Activated naive CD8-positive, alpha-beta T cell (primary cell): ENCODE measurements around the gene GFPT2.

Experiments used
- H3K27ac Mint-ChIP-seq: one replicate; pipeline ENCODE4 v1.8.0; 2021; ENCODE audit warnings: mixed read lengths
- H3K27me3 Mint-ChIP-seq: one replicate; pipeline ENCODE4 v1.8.0; 2021; ENCODE audit warnings: mixed read lengths
- H3K36me3 Mint-ChIP-seq: one replicate; pipeline ENCODE4 v1.8.0; 2021; ENCODE audit warnings: mixed read lengths
- H3K4me1 Mint-ChIP-seq: one replicate; pipeline ENCODE4 v1.8.0; 2021; ENCODE audit warnings: low read depth, mixed read lengths
- H3K4me3 Mint-ChIP-seq: one replicate; pipeline ENCODE4 v1.8.0; 2021; ENCODE audit warnings: mild to moderate bottlenecking, mixed read lengths
- H3K9me3 Mint-ChIP-seq: one replicate; pipeline ENCODE4 v1.8.0; 2021; ENCODE audit warnings: low read depth, mixed read lengths

Gene GFPT2

GRCh38 chr5:180353048-180353979 lies at the start of gene GFPT2:
Gene GFPT2, minus strand, starts transcription at chr5:180353336. Its CDS starts 119 bp downstream, at chr5:180353217.
- Mint-ChIP-seq H3K4me1 (peaks cover 7% of the 10 kb centered on the region), H3K9me3 (no peaks in the 10 kb centered on the region), H3K27me3 (peaks cover 18% of the 10 kb centered on the region), H3K36me3 (no peaks in the 10 kb centered on the region), H3K27ac (no peak within 1 kb of the TSS), H3K4me3 (peak within 1 kb of the TSS; percentile 81)

- Mint-ChIP-seq H3K4me3 (no peak overlapping the region), H3K27ac (no peak overlapping the region), H3K4me1 (no peaks in the 10 kb centered on the region), H3K36me3 (no peaks in the 10 kb centered on the region), H3K27me3 (peaks cover 3% of the 10 kb centered on the region), H3K9me3 (no peaks in the 10 kb centered on the region)
Observed at GRCh38 chr5:180402716-180403115, 49.6 kb upstream of the GFPT2 start.

GRCh38 chr5:180401229-180401907 lies 48.2 kb upstream of the GFPT2 start:
- Mint-ChIP-seq H3K27ac (no peak overlapping the region), H3K9me3 (no peaks in the 10 kb centered on the region), H3K27me3 (peaks cover 3% of the 10 kb centered on the region), H3K4me3 (no peak overlapping the region), H3K36me3 (no peaks in the 10 kb centered on the region), H3K4me1 (no peaks in the 10 kb centered on the region)

GRCh38 chr5:180400416-180400815 lies 47.3 kb upstream of the GFPT2 start:
- H3K36me3 Mint-ChIP-seq, result no peaks in the 10 kb centered on the region
- no peaks in the 10 kb centered on the region for H3K4me1 Mint-ChIP-seq
- H3K27me3 Mint-ChIP-seq, result peaks cover 3% of the 10 kb centered on the region
- no peak overlapping the region for H3K4me3 Mint-ChIP-seq
- no peaks in the 10 kb centered on the region for H3K9me3 Mint-ChIP-seq
- no peak overlapping the region for H3K27ac Mint-ChIP-seq

GRCh38 chr5:180399401-180400215 lies 46.5 kb upstream of the GFPT2 start:
- Mint-ChIP-seq H3K9me3 (no peaks in the 10 kb centered on the region), H3K27me3 (peaks cover 3% of the 10 kb centered on the region), H3K36me3 (no peaks in the 10 kb centered on the region), H3K4me3 (no peak overlapping the region), H3K4me1 (no peaks in the 10 kb centered on the region), H3K27ac (no peak overlapping the region)

- Mint-ChIP-seq H3K27me3 (no peaks in the 10 kb centered on the region), H3K4me1 (no peaks in the 10 kb centered on the region), H3K9me3 (no peaks in the 10 kb centered on the region), H3K27ac (no peak overlapping the region), H3K4me3 (no peak overlapping the region), H3K36me3 (no peaks in the 10 kb centered on the region)
Observed at GRCh38 chr5:180396926-180397325, 43.8 kb upstream of the GFPT2 start.

- H3K27me3 Mint-ChIP-seq, result no peaks in the 10 kb centered on the region
- H3K4me1 Mint-ChIP-seq, result no peaks in the 10 kb centered on the region
- no peaks in the 10 kb centered on the region for H3K9me3 Mint-ChIP-seq
- H3K27ac Mint-ChIP-seq, result no peak overlapping the region
- no peak overlapping the region for H3K4me3 Mint-ChIP-seq
- no peaks in the 10 kb centered on the region for H3K36me3 Mint-ChIP-seq
Observed at GRCh38 chr5:180395540-180396274, 42.6 kb upstream of the GFPT2 start.

GRCh38 chr5:180394031-180394636 lies 41.0 kb upstream of the GFPT2 start:
- Mint-ChIP-seq H3K4me1 (no peaks in the 10 kb centered on the region), H3K27me3 (no peaks in the 10 kb centered on the region), H3K27ac (no peak overlapping the region), H3K36me3 (no peaks in the 10 kb centered on the region), H3K4me3 (no peak overlapping the region), H3K9me3 (no peaks in the 10 kb centered on the region)

GRCh38 chr5:180391276-180391675 lies 38.1 kb upstream of the GFPT2 start:
- Mint-ChIP-seq H3K27ac (no peak overlapping the region), H3K9me3 (no peaks in the 10 kb centered on the region), H3K27me3 (no peaks in the 10 kb centered on the region)

GRCh38 chr5:180390441-180391190 lies 37.5 kb upstream of the GFPT2 start:
- H3K36me3 Mint-ChIP-seq, result no peaks in the 10 kb centered on the region
- H3K27me3 Mint-ChIP-seq, result no peaks in the 10 kb centered on the region
- no peak overlapping the region for H3K4me3 Mint-ChIP-seq
- H3K9me3 Mint-ChIP-seq, result no peaks in the 10 kb centered on the region
- no peaks in the 10 kb centered on the region for H3K4me1 Mint-ChIP-seq
- no peak overlapping the region for H3K27ac Mint-ChIP-seq

More at GRCh38 chr5:180391276-180391675, 38.1 kb upstream of the GFPT2 start:
- Mint-ChIP-seq H3K36me3 (no peaks in the 10 kb centered on the region), H3K4me3 (no peak overlapping the region), H3K4me1 (no peaks in the 10 kb centered on the region)

- Mint-ChIP-seq H3K4me3 (no peak overlapping the region), H3K9me3 (no peaks in the 10 kb centered on the region), H3K4me1 (no peaks in the 10 kb centered on the region), H3K36me3 (no peaks in the 10 kb centered on the region), H3K27me3 (peaks cover 1% of the 10 kb centered on the region), H3K27ac (no peak overlapping the region)
Observed at GRCh38 chr5:180389252-180390101, 36.3 kb upstream of the GFPT2 start.

- no peaks in the 10 kb centered on the region for H3K9me3 Mint-ChIP-seq
- no peak overlapping the region for H3K4me3 Mint-ChIP-seq
- no peaks in the 10 kb centered on the region for H3K4me1 Mint-ChIP-seq
- peaks cover 1% of the 10 kb centered on the region for H3K27me3 Mint-ChIP-seq
- H3K36me3 Mint-ChIP-seq, result no peaks in the 10 kb centered on the region
- H3K27ac Mint-ChIP-seq, result no peak overlapping the region
Observed at GRCh38 chr5:180387798-180388197, 34.7 kb upstream of the GFPT2 start.

- Mint-ChIP-seq H3K27ac (no peak overlapping the region), H3K9me3 (no peaks in the 10 kb centered on the region), H3K4me1 (no peaks in the 10 kb centered on the region), H3K4me3 (no peak overlapping the region), H3K36me3 (no peaks in the 10 kb centered on the region), H3K27me3 (peaks cover 1% of the 10 kb centered on the region)
Observed at GRCh38 chr5:180382926-180383325, 29.8 kb upstream of the GFPT2 start.
